ENCODE data around the gene ZNF385B.

- TF ChIP-seq CHD4 (IDR thresholded peaks at IDR 0.05) (no peak), PKNOX1 (IDR thresholded peaks at IDR 0.05) (no peak), ESRRA (IDR thresholded peaks at IDR 0.05; ENCODE audit: low read length) (no peak), EGR1 (IDR thresholded peaks at IDR 0.05; ENCODE audit: borderline replicate concordance in 1 of 2, low read depth in 2 of 2, low read length in 2 of 2) (no peak), TCF12 (IDR thresholded peaks at IDR 0.05; ENCODE audit: low read depth, low read length) (no peak), FOXK2 (IDR thresholded peaks at IDR 0.05) (no peak), SREBF2 (IDR thresholded peaks at IDR 0.05; ENCODE audit: low read length) (no peak), LARP7 (IDR thresholded peaks at IDR 0.05) (no peak), PAX5 (IDR thresholded peaks at IDR 0.05; ENCODE audit: borderline replicate concordance, low read depth, low read length) (no peak), FOXM1 (IDR thresholded peaks at IDR 0.05; ENCODE audit: low read depth, low read length) (no peak), NFIC (IDR thresholded peaks at IDR 0.05; ENCODE audit: low read depth, low read length) (no peak), MLLT1 (IDR thresholded peaks at IDR 0.05) (no peak)
Observed at GRCh38 chr2:179592167-179592936, 269.1 kb downstream of the ZNF385B start.
